ENCODE results near the gene FAM83C.

DNA sequence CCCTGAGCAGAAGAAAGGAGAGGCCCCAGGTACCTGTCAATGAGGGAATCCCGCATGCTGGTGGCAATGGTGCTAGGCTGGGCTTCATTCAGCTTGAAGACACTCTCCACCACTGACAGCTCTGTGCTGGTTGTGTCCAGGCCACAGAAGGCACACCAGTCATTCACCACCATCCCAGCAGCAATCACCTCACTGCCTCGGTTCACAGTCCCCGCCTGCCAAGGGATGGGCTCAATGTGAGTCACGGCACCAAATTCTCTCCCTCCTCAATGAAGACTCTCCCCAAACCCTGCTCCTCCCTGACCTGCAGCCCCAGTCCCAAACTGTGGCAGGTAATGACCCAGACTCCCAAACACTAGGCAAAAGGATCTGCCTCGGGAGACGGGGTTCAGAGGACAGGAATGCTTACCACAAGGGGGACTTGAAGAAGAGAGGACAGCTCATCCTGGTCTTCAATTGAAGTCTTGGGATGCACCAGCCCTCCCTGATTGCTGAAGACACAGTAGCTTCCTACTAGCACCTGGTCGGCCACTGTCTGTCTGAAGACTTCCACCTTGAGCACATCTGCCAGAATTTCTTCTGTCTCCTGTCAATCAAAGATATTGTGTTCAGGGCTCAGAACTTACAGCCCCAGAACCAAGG, 12.6 kb downstream of the FAM83C start:
- TF ChIP-seq ELF4 (CRISPR knock-in tag; IDR thresholded peaks at IDR 0.05; ENCODE audit: low read depth): no peak
- no peak for TF ChIP-seq CREM (CRISPR knock-in tag; IDR thresholded peaks at IDR 0.05)
- TF ChIP-seq, protein P1, sequence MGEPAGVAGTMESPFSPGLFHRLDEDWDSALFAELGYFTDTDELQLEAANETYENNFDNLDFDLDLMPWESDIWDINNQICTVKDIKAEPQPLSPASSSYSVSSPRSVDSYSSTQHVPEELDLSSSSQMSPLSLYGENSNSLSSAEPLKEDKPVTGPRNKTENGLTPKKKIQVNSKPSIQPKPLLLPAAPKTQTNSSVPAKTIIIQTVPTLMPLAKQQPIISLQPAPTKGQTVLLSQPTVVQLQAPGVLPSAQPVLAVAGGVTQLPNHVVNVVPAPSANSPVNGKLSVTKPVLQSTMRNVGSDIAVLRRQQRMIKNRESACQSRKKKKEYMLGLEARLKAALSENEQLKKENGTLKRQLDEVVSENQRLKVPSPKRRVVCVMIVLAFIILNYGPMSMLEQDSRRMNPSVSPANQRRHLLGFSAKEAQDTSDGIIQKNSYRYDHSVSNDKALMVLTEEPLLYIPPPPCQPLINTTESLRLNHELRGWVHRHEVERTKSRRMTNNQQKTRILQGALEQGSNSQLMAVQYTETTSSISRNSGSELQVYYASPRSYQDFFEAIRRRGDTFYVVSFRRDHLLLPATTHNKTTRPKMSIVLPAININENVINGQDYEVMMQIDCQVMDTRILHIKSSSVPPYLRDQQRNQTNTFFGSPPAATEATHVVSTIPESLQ (CRISPR knock-in tag; IDR thresholded peaks at IDR 0.05): no peak
- TF ChIP-seq NFYB (CRISPR knock-in tag; conservative IDR thresholded peaks at IDR 0.05; ENCODE audit: low read depth): no peak
- no peak for TF ChIP-seq ZNF121 (CRISPR knock-in tag; IDR thresholded peaks at IDR 0.05)
- no peak for TF ChIP-seq CREB1 (CRISPR knock-in tag; IDR thresholded peaks at IDR 0.05)
- TF ChIP-seq, protein P2, sequence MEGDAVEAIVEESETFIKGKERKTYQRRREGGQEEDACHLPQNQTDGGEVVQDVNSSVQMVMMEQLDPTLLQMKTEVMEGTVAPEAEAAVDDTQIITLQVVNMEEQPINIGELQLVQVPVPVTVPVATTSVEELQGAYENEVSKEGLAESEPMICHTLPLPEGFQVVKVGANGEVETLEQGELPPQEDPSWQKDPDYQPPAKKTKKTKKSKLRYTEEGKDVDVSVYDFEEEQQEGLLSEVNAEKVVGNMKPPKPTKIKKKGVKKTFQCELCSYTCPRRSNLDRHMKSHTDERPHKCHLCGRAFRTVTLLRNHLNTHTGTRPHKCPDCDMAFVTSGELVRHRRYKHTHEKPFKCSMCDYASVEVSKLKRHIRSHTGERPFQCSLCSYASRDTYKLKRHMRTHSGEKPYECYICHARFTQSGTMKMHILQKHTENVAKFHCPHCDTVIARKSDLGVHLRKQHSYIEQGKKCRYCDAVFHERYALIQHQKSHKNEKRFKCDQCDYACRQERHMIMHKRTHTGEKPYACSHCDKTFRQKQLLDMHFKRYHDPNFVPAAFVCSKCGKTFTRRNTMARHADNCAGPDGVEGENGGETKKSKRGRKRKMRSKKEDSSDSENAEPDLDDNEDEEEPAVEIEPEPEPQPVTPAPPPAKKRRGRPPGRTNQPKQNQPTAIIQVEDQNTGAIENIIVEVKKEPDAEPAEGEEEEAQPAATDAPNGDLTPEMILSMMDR (IDR thresholded peaks at IDR 0.05): no peak
- TF ChIP-seq, protein P3, sequence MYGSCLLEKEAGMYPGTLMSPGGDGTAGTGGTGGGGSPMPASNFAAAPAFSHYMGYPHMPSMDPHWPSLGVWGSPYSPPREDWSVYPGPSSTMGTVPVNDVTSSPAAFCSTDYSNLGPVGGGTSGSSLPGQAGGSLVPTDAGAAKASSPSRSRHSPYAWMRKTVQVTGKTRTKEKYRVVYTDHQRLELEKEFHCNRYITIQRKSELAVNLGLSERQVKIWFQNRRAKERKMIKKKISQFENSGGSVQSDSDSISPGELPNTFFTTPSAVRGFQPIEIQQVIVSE (CRISPR knock-in tag; IDR thresholded peaks at IDR 0.05; ENCODE audit: borderline replicate concordance): no peak
- no peak for TF ChIP-seq SP1 (CRISPR knock-in tag; conservative IDR thresholded peaks at IDR 0.05)
- TF ChIP-seq, protein P4, sequence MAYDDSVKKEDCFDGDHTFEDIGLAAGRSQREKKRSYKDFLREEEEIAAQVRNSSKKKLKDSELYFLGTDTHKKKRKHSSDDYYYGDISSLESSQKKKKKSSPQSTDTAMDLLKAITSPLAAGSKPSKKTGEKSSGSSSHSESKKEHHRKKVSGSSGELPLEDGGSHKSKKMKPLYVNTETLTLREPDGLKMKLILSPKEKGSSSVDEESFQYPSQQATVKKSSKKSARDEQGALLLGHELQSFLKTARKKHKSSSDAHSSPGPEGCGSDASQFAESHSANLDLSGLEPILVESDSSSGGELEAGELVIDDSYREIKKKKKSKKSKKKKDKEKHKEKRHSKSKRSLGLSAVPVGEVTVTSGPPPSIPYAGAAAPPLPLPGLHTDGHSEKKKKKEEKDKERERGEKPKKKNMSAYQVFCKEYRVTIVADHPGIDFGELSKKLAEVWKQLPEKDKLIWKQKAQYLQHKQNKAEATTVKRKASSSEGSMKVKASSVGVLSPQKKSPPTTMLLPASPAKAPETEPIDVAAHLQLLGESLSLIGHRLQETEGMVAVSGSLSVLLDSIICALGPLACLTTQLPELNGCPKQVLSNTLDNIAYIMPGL (CRISPR knock-in tag; IDR thresholded peaks at IDR 0.05): no peak
